ENCODE results near the gene ZMIZ1. TPM values are rescaled to one million over a fixed set of nuclear protein-coding genes. Genes with fewer than 3 reads are reported as not detected.

Gene ZMIZ1
- polyA plus RNA-seq, 4 donors: 74.1 to 80.9 (median 77.0) TPM

DNA sequence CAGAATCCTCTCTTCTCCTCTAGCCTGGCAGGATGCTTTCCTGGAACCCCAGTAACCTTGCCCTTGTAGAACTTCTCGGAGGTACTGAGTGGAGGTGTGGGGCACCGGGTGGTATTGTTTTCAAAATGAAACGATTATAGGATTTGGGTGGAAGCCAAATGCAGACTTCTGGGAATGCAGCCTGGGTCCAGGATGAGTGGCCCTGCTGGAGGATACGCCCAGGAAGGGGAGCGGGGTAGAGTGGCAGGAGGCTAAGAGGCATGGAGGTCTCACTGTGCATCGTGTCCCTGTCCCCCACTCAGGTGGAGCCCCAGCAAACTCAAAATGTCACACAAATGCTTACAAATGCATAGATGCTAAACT is 169.4 kb downstream of the ZMIZ1 start:
- no peak for DNase-seq (ENCODE audit: low read depth in 4 of 4, low spot score in 3 of 4)

DNA sequence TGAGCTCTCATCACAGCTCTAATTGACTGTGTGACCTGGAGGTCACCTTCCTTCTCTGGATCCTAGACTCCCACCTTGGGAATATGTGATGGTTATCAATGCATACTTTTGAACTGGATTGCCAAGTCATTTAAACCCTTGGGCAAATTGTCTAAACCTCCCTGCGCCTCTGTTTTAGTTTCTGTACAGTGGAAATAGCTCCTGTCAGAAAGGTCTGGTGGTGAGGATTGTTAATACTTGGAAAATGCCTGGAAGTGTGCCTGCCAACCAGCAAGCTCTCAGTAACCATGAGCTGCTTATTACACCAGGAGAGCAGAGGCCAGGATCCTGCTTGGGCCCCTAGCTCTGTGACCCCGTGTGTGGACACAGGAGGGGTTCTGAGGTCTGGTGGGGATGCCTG is 169.8 kb downstream of the ZMIZ1 start:
- no peak for DNase-seq (ENCODE audit: low read depth in 4 of 4, low spot score in 3 of 4)

DNA sequence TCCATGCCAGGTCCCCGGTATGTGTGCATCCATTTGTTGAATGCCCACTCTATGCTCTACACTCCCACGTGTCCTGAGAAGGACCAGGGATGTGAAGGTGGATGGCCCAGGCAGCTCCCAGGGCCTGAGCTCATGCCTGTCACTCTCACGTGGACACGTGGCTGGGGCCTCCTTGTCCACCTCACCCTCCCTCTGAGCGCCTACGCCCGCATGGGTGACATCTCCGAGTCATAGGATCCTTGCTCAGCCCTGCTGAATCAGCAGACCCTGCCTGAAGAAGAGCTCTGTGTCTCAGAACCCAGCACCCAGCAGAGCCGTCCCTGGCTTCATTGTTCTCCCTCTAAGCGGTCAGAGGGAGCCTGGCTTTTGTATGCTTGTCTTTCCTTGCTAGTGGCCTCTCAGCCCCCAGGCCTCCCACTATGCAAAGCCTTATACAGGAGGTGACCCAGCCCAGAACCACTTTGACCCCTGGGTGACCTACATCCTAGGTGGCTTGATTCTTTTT is 170.6 kb downstream of the ZMIZ1 start:
- no peak for DNase-seq (ENCODE audit: low read depth in 4 of 4, low spot score in 3 of 4)

DNA sequence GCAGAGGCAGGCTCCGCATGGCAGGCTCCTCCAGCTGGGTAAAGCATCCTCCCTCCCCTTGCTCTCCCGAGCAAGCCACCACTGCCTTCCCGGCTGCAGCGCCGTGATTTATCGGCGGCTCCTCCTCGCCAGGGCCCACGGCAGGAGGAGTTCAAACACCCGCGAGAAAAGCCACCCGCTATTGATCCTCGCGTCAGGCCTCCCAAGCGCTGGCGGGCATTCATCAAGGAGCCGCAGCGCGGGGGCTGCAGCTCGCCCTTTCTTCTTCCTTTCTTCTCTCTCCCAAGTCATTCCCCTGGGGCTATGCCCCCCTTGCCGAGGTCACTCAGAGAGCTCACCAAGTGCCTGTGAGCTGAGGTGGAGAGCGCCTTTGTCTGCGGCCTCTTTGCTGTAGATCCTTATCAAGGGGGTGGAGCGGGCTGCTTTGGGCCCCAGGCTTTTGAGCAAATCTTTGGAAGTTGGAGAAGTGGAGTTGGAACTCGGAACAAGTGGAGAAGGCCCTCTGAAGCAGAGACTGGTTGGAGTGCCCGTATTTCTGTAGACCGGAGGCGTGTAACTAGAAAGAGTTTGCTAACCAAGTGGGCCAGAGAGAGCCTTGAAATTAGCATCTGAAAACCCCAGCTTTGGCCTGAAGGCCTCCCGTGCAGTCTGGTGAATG is 171.3 kb downstream of the ZMIZ1 start:
- no peak for DNase-seq (ENCODE audit: low read depth in 4 of 4, low spot score in 3 of 4)

DNA sequence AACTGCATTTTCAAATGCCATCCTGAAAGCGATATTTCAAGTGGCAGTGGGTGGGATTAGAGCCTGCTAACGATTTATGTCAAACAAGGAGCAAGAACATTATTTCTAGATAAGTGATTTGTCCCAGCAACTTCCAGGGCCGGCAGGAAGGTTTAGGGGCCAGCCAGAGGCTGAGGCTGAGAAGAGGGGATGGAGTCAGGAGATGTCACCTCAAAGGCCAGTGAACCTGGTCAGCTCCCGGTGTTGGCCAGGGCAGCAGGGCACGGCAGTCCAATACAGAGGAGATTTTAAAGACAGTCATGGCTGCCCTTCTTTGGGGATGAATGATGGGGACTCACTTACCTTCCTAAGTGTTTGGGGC is 172.8 kb downstream of the ZMIZ1 start:
- DNase-seq (ENCODE audit: low read depth in 4 of 4, low spot score in 3 of 4): no peak

DNA sequence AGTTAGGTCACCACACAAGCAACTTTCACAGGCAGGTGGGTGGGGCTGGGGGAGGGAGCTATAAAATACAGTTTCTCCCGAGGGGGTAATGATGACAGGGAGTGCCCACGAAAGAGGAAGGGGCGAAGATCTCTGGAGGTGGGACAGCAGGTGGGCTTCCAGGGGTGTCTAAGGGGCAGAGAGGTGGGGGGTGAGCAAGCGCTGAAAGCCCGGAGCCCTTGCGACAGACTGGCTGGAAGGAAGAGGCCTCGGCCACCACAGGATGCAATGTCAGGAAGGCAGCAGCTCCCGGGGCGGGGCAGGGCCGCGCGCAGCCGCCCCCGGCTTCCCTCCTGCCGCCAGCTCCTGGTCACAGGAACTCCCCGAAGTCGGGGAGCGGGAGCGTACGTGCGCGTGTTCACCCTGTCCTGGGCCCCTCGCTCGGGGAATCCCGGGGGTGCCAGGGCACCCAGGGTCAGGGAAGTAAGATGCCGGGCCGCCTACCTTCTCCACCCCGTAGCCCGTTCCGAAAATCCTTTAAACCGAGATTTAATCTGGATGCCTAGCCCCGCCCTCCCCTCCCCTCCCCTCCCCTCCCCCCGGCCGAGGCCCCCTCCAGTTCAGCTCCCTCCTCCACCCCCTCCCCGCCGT is 173.3 kb downstream of the ZMIZ1 start:
- no peak for DNase-seq (ENCODE audit: low read depth in 4 of 4, low spot score in 3 of 4)

DNA sequence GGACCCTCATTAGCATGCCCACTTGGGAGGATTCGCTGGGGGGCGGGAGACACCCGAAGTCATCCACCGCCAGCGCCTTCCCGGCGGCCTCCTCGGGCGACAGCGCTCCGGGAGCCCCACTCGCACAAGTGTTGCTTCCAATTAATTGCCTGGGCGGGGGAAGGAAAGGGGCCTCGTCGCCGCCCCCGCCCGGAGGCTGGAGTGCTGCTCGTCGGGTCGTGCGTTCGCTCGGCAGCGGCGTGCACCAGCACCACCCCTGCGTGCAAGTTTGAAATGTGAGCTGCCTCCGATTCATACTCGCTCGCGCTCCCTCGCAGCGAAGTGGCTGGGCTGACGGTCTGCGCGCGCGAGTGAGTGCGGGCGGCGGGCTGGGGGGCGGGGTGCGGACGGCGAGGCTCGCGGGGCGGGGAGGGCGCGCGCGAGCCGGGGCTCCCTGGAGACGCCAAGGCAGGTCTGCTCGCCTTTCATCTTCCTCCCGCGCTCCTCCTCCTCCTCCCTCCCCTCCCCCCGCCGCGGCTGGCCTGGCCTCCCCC is 173.9 kb downstream of the ZMIZ1 start:
- DNase-seq (ENCODE audit: low read depth in 4 of 4, low spot score in 3 of 4): peak in 2 of 4 donors; percentile 60 to 67

DNA sequence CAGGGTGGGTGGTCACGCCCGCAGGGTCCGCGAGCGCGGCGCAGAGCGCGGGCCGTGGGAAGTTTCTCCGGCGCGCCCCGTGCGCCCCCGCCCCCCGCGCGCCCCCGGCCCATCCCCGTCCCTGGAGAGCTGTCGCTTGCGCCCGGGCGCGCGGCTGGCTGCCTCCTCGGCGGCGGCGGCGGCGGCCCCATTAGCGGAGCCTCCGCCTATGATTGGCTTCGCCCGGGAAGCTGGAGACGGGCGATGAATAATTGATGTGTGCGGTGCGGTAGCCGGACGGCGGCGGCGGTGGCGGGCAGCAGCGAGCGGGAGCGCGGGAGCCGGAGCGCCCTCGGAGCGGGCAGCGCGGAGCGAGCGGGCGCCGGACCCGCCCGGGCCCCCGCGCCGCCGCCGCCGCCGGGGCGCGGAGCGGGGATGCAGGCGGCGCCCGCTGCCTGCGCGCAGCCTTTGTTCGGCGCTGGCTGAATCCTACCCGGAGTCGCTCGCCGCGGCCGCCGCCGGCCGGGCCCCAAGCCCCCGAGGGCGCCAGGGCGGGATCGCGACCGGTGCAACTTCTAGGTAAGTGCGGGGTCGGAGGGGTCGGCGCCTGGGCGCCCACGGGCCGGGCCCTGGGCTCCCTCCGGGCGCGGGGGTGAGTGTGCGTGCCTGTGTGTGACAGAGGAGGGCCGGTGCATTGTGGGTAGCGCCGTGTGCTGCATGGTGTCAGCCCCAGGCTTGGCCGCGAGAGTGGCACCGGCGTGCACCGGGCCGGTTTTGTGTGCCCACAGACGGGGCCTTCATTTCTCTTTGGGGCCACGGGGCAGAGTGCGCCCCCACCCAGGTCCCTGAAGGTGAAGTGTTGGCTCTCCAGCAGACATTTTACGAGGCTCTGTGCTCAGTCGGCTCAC is 174.7 kb downstream of the ZMIZ1 start:
- DNase-seq (ENCODE audit: low read depth in 4 of 4, low spot score in 3 of 4): no peak

DNA sequence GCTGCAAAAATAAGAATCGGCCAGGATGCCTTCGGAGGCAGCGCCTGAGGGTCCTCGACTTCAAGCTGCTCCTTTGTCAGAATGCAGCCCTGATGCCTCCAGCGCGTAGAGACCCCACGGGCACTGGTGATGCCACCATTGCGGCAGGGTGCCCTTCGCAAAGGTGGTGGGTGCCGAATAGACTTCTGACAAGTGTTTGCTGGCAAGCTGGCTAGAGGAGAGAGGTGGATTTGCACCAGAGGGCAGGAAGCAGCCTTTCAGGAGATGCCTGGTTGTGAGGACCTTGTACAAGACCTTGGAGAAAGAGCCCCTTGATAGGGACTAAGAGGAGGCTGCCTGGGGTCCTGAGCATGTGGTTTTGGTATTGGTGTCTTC is 175.3 kb downstream of the ZMIZ1 start:
- no peak for DNase-seq (ENCODE audit: low read depth in 4 of 4, low spot score in 3 of 4)

DNA sequence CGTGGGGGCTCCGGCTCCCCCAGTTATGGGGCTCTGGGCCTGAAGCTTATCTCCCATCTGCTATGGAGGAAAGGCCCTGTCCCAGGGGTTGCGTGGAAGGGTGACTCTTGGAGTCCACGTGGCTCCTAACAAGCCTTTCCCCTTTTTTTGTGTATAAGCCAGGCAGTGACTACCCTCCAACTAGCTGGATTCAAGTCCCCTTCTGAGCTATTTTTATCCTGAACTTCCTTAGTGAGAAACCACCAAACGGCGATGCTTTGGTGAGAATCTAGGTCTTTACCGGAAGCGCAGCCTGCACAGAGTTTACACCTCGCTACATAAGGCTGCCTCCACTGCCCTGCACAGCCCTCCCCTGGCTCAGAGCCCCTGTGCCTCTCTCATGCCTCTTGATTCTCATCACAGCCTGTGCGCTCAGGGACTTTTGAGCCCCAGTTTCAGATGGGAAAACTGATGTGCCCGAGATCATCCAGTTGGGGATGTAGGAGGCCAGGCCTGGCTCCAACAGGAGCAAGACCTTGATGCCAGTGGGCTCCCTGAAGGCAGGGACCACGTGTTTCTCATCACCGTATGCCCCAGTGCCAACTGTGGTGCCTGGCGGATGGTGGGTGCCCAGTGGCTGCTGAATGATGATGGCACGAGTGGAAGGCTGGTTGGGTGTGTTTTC is 176.2 kb downstream of the ZMIZ1 start:
- no peak for DNase-seq (ENCODE audit: low read depth in 4 of 4, low spot score in 3 of 4)

DNA sequence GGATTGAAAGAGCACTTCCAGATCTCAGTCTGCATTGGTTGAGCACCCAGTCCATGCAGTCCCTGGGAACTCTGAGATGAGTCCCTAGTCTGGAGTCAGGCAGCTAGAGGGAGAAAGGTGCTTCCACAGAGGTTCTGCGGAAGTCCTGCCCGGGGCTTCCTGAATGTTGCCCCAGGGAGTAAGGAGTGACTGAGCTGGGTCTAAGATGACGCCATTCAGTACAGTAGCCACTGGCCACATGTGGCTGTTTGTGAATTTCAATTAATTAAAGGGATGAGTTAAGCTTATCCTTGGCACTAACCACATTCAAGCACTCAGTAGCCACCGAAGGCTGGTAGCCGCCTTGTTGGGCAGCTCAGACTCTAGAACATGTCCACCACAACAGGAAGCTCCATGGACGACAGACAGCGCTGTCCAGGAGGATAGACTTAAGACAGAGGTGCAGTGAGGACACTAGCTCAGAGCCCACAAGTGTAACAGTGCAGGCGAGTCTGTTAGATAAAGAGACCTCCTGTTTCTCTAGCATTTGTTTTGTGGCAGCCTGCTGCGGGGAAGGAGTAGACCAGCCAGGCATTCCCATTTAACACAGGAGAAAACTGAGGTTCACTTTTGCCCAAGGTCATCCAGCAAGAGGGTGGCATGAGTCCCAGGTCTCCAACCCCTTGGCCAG is 176.9 kb downstream of the ZMIZ1 start:
- no peak for DNase-seq (ENCODE audit: low read depth in 4 of 4, low spot score in 3 of 4)

DNA sequence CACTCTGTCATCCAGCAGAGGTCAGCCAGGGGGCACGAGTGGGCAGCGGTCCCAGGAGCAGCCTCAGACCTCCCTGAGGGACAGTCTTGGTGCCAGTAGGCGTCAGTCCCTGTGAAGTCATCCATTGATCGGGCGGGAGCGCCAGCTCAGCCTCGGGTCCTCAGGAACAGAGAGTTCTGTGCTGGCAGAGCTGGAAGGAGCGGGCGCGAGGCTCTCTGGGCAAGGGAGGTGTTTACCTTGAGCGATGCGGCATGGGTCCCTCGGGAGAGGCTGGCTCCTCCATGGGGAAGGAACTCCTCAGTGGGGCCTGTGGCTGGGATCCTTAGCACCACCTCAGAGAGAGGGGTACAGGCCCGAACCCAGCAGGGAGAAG is 177.4 kb downstream of the ZMIZ1 start:
- DNase-seq (ENCODE audit: low read depth in 4 of 4, low spot score in 3 of 4): no peak

DNA sequence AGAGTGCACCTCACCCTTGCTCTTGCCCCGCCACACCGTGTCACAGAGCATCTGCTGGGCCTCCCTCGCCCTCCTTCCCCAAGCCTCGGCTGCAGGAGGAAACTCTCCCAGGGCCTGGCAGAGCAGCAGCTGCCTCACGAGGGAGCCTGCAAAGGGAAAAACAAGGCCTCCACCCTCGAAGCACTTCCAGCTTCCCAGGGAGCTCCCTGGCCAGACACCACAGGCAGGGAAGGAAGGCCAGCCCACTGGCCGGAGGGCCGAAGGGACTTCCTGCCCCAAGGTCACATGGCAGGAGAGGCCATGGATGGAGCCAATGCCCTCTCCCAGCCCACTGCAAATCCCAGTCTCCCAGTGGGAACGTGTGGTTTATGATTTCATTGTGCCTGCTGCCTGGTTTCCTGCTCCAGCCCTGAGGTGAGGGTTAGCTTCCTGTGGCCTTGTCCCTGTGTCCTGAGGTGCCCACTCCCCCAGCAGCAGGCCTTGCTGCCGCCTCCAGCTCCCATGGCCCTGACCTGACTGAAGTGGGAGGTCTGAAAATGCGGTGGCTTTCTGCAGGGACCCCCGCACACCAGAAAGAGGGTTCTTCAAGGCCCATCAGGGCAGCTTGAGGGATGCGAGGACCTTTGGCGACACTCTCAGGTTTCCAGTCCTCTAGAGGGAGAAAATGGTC is 178.0 kb downstream of the ZMIZ1 start:
- DNase-seq (ENCODE audit: low read depth in 4 of 4, low spot score in 3 of 4): no peak

DNA sequence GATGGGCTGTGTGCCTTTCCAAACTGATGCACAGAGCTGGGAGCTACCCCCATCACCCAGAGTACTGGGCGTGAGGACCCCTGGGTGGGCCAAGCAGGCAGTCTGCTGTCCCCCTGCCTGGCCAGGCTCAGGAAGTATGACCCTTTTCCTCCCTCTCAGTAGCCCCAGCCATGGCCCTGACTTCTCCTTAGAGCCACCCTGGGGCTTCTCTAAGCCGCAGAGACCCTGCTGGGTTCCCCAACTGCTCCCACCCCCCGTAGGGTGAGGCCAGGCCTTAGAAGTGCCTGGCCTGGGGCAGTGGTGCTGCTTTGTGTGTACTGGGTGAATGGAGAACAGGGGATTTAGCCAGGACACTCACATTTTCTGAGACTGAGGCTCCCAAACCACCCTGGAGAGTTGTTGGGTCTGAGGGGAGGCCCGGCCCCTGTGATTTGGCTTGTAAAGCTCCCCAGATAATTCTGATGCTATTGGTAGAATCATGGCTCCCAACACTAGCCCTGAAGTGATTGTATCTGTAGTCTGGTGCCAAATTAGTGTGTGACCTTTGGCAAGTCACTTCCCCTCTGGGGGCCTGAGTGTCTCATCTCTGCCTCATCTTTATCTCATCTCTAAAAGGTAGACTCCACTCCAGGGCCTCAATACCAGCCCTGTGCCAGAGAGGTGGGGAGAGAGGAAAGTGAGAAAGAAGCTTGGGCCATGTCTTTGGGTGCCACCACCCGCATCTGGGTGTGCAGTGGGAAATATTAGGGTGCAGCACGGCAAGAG is 178.8 kb downstream of the ZMIZ1 start:
- DNase-seq (ENCODE audit: low read depth in 4 of 4, low spot score in 3 of 4): no peak

DNA sequence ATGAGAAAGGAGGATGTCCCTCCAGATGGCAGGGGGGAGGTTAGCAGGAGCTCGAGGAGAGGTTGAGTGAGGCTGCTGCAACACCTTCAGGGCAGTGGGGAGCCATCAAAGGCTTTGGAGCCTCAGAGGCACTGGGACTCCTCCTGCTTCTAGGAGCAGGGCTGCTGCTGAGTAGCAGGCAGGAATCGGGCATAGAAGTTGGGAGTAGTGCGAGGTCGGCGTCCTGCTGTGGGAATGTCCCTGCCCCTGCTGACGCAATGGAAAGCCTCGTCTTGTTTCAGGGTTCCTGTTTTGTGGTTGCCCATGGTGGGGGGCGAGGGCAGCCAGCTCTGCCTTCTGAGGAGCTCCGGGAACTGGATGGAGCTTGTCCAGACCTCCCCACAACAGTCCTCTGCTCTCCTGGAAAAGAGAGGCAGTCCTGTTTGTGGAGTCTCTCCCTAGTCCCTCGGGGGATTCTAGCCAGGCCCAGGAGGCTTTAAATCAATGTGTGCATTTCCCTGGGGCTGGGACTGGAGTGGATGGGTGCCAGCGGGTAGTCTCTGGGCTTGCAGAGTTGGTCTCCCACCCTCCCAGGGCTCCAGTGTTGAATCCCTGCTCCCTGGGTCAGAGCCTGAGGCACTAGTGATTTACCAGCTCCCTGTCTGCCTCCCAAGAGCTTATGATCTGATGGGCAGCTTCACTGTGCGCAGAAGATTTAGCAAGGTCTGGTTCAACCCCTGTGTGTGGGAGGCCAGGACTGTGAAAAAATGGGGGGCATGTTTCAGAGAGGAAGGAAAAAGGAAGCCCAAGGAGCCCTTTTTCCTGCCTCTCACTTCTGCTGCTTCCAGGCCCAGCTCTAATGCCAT is 179.8 kb downstream of the ZMIZ1 start:
- DNase-seq (ENCODE audit: low read depth in 4 of 4, low spot score in 3 of 4): no peak

DNA sequence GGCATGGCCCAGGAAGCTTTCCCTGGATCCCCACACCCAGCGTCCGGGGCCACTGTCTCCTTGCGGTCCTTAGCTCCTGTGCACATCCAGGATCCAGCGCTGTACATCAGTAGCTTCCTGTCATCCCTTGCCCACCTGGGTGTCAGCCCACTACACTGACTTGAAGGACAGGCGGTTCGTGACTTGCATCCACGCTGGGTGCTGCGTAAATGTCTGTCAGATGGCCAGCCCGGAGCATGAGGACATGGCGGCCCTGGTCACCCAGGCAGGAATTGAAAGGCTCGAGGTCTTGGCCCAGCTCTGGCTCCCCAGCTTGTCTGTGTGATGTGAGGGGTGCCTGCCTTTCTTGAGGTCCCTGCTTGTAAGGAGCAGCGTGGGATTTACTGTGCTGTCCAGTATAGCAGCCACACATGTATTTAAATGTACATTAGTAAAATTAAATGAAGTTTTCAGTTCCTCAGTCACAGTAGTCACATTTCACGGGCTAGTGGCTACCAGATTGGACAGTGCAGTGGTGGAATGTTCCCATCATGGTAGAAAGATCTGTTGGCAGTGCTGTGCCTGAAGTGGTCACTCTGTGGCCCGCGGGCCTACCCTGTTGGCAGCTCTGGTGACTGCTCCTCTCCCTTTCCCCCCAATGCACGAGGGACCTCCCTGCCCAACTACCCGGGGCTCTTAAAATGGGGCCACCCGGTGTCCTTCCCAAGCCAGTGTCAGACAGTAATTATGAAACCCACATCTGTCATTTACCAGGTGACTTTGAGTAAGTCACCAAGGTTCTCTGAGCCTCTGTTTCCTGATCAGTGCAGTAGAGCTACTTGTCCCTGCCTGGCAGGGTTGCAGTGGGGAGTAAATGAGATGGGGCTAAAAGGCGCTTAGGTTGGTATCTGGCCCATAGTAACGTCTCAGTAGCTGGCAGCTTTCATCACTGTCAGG is 180.7 kb downstream of the ZMIZ1 start:
- DNase-seq (ENCODE audit: low read depth in 4 of 4, low spot score in 3 of 4): no peak

DNA sequence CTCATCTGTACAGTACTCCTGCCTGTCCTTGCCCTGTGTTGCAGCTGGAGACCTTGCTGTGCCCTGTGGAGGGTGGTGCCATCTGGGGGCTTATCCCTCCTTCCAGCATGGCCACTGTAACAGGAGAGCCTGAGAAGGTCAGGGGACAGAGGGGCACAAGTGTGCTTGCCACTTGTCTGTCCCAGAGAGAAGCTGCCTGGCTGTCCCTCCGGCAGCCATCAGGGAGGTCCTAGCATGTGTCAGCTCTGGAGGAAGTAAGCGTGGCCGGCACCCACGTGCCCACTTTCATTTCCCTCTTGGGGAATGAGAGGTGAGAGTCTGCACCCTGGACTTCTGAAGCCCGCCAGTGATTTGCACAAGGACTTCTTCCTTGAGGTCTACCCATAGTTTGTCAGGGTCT is 181.5 kb downstream of the ZMIZ1 start:
- no peak for DNase-seq (ENCODE audit: low read depth in 4 of 4, low spot score in 3 of 4)

Data from right renal pelvis (tissue), 4 donors.